ENCODE results near the gene MYOZ1.

The MYOZ1 gene

DNA sequence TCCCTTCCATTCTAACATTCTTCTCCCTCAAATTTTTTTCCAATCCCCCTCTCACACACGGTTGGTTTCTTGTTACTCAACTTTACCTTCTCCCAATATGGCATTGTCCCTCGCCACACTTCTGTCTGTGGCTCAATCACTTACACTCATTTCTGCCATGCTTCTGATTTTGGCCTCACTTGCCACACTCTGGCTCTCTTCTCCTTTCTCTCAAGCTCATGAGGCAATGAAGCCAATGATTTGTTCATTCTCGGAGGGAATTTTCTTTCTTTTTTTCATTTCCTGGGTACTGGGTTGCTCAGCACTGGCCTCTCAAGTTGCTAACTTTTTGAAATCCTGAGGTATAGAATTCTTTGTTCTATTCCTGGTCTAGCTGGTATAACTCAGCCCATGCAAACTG is 4.0 kb upstream of the MYOZ1 start:
- Histone ChIP-seq H3K4me3 (no peak overlapping the region), H3K36me3 (no peaks in the 10 kb centered on the region), H3K4me1 (peaks cover 11 to 54% (median 27%) of the 10 kb centered on the region in 4 donors), H3K27ac (no peak overlapping the region), H3K27me3 (no peaks in the 10 kb centered on the region), H3K9me3 (no peaks in the 10 kb centered on the region)
- DNase-seq, result no peak
- TF ChIP-seq, protein P1, sequence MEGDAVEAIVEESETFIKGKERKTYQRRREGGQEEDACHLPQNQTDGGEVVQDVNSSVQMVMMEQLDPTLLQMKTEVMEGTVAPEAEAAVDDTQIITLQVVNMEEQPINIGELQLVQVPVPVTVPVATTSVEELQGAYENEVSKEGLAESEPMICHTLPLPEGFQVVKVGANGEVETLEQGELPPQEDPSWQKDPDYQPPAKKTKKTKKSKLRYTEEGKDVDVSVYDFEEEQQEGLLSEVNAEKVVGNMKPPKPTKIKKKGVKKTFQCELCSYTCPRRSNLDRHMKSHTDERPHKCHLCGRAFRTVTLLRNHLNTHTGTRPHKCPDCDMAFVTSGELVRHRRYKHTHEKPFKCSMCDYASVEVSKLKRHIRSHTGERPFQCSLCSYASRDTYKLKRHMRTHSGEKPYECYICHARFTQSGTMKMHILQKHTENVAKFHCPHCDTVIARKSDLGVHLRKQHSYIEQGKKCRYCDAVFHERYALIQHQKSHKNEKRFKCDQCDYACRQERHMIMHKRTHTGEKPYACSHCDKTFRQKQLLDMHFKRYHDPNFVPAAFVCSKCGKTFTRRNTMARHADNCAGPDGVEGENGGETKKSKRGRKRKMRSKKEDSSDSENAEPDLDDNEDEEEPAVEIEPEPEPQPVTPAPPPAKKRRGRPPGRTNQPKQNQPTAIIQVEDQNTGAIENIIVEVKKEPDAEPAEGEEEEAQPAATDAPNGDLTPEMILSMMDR (IDR thresholded peaks at IDR 0.05), result no peak
- intact Hi-C loops (cut with DNase I; ENCODE audit: low total_unique reads), result loop anchor here (2.0 kb wide), 1 partner anchor 116 kb away; no protein-coding TSS in a partner anchor

DNA sequence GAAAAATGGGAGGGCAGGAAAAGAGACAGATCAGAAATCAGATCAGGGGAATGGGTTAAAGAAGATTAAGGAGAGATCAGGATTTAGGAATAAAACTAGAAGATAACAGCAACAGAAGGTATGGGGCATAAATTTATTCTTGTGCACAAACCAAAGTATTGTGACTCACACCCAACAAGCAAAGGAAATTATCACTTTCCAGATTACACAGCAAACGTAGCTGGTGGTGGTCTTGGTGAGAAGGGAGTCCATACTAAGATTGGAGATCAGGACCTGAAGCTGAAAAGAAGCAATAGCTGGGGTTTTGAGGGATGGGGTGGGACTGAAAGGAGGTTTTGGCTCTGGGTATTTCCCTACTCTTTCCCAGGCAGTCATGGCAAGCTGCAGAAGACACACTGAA is 3.5 kb upstream of the MYOZ1 start:
- TF ChIP-seq, protein P1 (IDR thresholded peaks at IDR 0.05), result no peak
- intact Hi-C loops (cut with DNase I; ENCODE audit: low total_unique reads), result loop anchor here (2.0 kb wide), 1 partner anchor 116 kb away; no protein-coding TSS in a partner anchor

DNA sequence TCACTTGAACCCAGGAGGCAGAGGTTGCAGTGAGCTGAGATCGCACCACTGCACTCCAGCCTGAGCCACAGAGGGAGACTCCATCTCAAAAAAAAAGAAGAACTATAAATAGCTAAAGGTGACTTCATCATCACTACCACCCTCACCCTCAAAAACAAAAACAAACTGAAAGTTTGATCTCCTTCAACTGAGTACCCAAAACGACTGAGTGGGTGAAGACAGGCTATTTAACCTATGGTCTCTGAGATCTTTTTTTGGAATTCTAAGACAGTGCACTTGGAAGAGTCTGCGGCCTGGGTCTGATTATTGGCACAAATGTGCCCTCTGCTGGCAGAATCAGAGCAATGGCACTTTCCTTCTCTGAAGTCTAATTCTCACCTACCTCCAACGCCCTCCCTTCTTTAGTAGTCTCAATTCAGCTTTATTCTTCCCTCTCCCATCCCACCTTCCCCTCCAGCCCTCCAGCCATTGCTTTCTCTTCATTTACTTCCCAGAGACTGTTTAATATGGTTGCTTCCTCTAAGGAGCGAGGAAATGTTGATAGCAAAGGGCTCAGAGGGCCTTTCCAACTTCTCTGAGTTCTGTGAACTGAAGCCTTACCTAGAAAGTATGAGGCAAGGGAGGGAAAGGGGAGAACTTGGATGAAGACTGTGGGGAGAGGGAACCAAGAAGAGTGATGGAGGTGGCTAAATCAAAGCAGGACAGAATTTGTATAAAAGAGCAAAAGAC is 2.9 kb upstream of the MYOZ1 start:
- intact Hi-C loops (cut with DNase I; ENCODE audit: low total_unique reads), result loop anchor here (2.0 kb wide), 1 partner anchor 115 kb away; no protein-coding TSS in a partner anchor
- peak; percentile 58 to 74 for DNase-seq

More for the DNA sequence above, 3.5 kb upstream of the MYOZ1 start:
- H3K9me3 ChIP-seq, result no peaks in the 10 kb centered on the region
- no peaks in the 10 kb centered on the region for H3K36me3 ChIP-seq
- no peaks in the 10 kb centered on the region for H3K27me3 ChIP-seq
- no peak overlapping the region for H3K4me3 ChIP-seq
- H3K4me1 ChIP-seq, result peaks cover 11 to 56% (median 29%) of the 10 kb centered on the region in 4 donors
- no peak for DNase-seq
- peak overlapping the region; percentile 45 to 84 for H3K27ac ChIP-seq

DNA sequence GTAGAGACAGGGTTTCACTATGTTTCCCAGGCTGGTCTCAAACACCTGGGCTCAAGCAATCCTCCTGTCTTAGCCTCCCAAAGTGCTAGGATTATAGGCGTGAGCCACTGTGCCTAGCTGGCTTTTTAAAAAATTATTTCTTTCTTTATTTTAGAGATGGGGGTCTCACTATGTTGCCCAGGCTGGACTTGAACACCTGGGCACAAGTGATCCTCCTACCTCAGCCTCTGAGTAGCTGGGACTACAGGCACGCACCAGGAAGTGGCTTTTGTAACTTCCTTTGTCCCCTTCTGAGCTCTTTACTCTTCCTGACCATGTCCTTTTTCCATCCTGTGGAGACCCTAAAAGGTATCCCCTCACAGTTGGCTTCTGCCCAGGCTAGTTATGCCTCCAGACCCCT is 2.1 kb upstream of the MYOZ1 start:
- no peaks in the 10 kb centered on the region for H3K9me3 ChIP-seq
- intact Hi-C loops (cut with DNase I; ENCODE audit: low total_unique reads), result no loop called here
- no peaks in the 10 kb centered on the region for H3K36me3 ChIP-seq
- no peak overlapping the region for H3K4me3 ChIP-seq
- H3K27ac ChIP-seq, result peak overlapping the region; percentile 45 to 84
- H3K27me3 ChIP-seq, result no peaks in the 10 kb centered on the region
- peaks cover 11 to 49% (median 25%) of the 10 kb centered on the region in 4 donors for H3K4me1 ChIP-seq
- DNase-seq, result no peak
- TF ChIP-seq, protein P1 (IDR thresholded peaks at IDR 0.05), result no peak

More for the DNA sequence above, 2.9 kb upstream of the MYOZ1 start:
- no peaks in the 10 kb centered on the region for H3K27me3 ChIP-seq
- H3K4me3 ChIP-seq, result no peak overlapping the region
- H3K4me1 ChIP-seq, result peaks cover 11 to 56% (median 29%) of the 10 kb centered on the region in 4 donors
- TF ChIP-seq, protein P1 (IDR thresholded peaks at IDR 0.05), result peak; percentile 87 to 98
- no peaks in the 10 kb centered on the region for H3K9me3 ChIP-seq
- peak overlapping the region; percentile 45 to 84 for H3K27ac ChIP-seq
- no peaks in the 10 kb centered on the region for H3K36me3 ChIP-seq

DNA sequence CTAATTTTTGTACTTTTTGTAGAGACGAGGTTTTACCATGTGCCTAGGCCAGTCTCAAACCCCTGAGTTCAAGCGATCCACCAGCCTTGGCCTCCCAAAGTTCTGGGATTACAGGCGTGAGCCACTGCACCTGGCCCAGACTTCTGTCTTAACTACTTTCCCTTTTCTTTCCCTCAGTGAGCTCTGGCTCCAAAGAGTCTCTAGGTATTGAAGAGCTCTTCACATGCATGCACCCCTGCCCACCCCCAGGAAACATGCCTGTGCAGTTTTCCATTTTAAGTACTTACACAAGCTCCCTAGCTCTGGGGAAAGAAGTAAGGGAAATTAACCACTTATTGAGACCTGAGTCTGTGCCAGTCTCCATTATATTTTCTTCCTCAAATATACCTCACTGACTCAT is 2.0 kb downstream of the MYOZ1 start:
- intact Hi-C loops (cut with DNase I; ENCODE audit: low total_unique reads), result no loop called here

More for the DNA sequence above, 2.0 kb downstream of the MYOZ1 start:
- Histone ChIP-seq H3K27ac (no peak overlapping the region), H3K9me3 (no peaks in the 10 kb centered on the region), H3K4me1 (peaks cover 7 to 33% (median 17%) of the 10 kb centered on the region in 4 donors), H3K27me3 (no peaks in the 10 kb centered on the region), H3K36me3 (peaks cover 0 to 22% (median 2%) of the 10 kb centered on the region in 3 donors), H3K4me3 (no peak overlapping the region)
- DNase-seq, result no peak
- TF ChIP-seq, protein P1 (IDR thresholded peaks at IDR 0.05), result no peak

All from tibial artery (tissue), 4 donors.